SU-DHL-6 (cell line): Measurements from ENCODE around the gene PTPRN2.
"Not testable (repeated sequence)": the region's sequence is repeated elsewhere in the genome, so short reads cannot be mapped to it uniquely, and the experiment has no call there.

ENCODE experiments used
- H2AFZ ChIP-seq: fragments of 200-600 bp; sonication (generic); 2 replicates; pipeline ENCODE4 v1.6.1; 2014; ENCODE audit warnings: low read depth, mild to moderate bottlenecking, moderate library complexity, mixed read lengths, antibody characterized with exemption, low read length; ENCODE audit not compliant: severe bottlenecking
- H3F3A ChIP-seq: fragments of 200-600 bp; shearing (Covaris generic); 2 replicates; pipeline ENCODE4 v1.6.0; 2016; ENCODE audit warnings: antibody characterized with exemption, mild to moderate bottlenecking; ENCODE audit not compliant: insufficient read depth
- H3K27ac ChIP-seq: fragments of 200-600 bp; sonication (generic); 2 replicates; pipeline ENCODE4 v1.5.1; 2016; ENCODE audit warnings: low read depth, mild to moderate bottlenecking, low read length, moderate library complexity, mixed read lengths
- H3K27me3 ChIP-seq: fragments of 200-600 bp; sonication (generic), shearing (Covaris generic); 2 replicates; pipeline ENCODE4 v1.6.0; 2014; ENCODE audit warnings: mild to moderate bottlenecking, low read length
- H3K36me3 ChIP-seq: fragments of 200-600 bp; sonication (generic); 2 replicates; pipeline ENCODE4 v1.6.1; 2014; ENCODE audit warnings: mild to moderate bottlenecking, low read length, mixed read lengths
- H3K4me2 ChIP-seq: fragments of 300-600, 200-600 bp; shearing (Covaris generic), sonication (generic); 2 replicates; pipeline ENCODE4 v1.6.0; 2014; ENCODE audit warnings: low read length, low read depth, mild to moderate bottlenecking; ENCODE audit not compliant: poor library complexity, severe bottlenecking
- H3K4me3 ChIP-seq: fragments of 200-600 bp; sonication (generic); 2 replicates; pipeline ENCODE4 v1.5.1; 2014; ENCODE audit warnings: antibody characterized with exemption, low read length, mild to moderate bottlenecking, mixed read lengths; ENCODE audit not compliant: insufficient read depth, poor library complexity, severe bottlenecking
- H3K79me2 ChIP-seq: fragments of 200-600 bp; sonication (generic); 2 replicates; pipeline ENCODE4 v1.6.1; 2014; ENCODE audit warnings: mild to moderate bottlenecking, low read length, moderate library complexity; ENCODE audit not compliant: insufficient read depth
- H3K9ac ChIP-seq: fragments of 200-600 bp; sonication (generic); 2 replicates; pipeline ENCODE4 v1.7.0; 2014; ENCODE audit warnings: mild to moderate bottlenecking, low read length
- H3K9me2 ChIP-seq: fragments of 200-600 bp; sonication (generic); replicated peaks from 2 replicates; pipeline ENCODE4 v1.6.1; 2014; ENCODE audit warnings: low read length; ENCODE audit not compliant: insufficient read depth
- H3K9me3 ChIP-seq: fragments of 200-600 bp; sonication (generic); 2 replicates; pipeline ENCODE4 v1.6.1; 2014; ENCODE audit warnings: low read length, mixed read lengths; ENCODE audit not compliant: insufficient read depth
- H4K20me1 ChIP-seq: fragments of 200-600 bp; sonication (generic); 2 replicates; pipeline ENCODE4 v1.6.1; 2014; ENCODE audit warnings: low read depth, mild to moderate bottlenecking, antibody characterized with exemption, low read length, moderate library complexity, mixed read lengths
- EZH2phosphoT487 ChIP-seq: fragments of 200-600 bp; sonication (generic), shearing (Covaris generic); conservative IDR thresholded peaks from 2 replicates; pipeline ENCODE4 v1.6.1; 2018; ENCODE audit warnings: mild to moderate bottlenecking, antibody characterized with exemption, low read length, moderate library complexity, mixed read lengths
- TF ChIP-seq, protein P1 (sequence below): fragments of 200-600 bp; sonication (generic); IDR thresholded peaks from one replicate; pipeline ENCODE4 v1.5.1; 2017; ENCODE audit warnings: antibody characterized with exemption, mild to moderate bottlenecking, low read length, moderate library complexity; ENCODE audit not compliant: insufficient read depth, poor library complexity, severe bottlenecking

PTPRN2 gene

DNA sequence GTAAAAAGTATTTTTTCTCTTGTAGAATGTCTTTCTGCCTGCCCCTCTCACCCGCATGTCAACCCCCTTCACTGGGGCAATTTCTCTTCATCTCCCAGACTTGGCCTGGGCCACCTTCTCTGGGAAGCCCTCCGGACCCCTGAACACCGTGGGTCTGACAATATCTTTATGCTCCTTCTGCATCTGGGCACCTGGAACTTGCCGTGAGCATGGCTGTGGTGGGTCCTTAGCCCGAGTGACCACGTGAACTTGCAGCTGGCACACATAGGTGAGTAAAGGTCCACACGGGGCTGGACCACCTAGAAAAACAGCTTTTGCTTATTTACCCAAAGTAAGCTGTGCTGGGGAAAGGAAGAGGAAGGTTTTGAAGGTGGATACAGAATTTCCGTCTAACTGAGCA is 650.6 kb downstream of the PTPRN2 start:
- Histone ChIP-seq H3K27ac (no peak overlapping the region), H3K9ac (no peak overlapping the region), H3K36me3 (no peaks in the 10 kb centered on the region), H3K9me2 (no peaks in the 10 kb centered on the region), H3K27me3 (no peaks in the 10 kb centered on the region), H3K4me2 (no peak overlapping the region), H3F3A (no peaks in the 10 kb centered on the region), H3K79me2 (no peaks in the 10 kb centered on the region), H2AFZ (no peak overlapping the region), H3K9me3 (no peaks in the 10 kb centered on the region), H4K20me1 (no peaks in the 10 kb centered on the region), H3K4me3 (no peak overlapping the region)
- TF ChIP-seq, protein P1, sequence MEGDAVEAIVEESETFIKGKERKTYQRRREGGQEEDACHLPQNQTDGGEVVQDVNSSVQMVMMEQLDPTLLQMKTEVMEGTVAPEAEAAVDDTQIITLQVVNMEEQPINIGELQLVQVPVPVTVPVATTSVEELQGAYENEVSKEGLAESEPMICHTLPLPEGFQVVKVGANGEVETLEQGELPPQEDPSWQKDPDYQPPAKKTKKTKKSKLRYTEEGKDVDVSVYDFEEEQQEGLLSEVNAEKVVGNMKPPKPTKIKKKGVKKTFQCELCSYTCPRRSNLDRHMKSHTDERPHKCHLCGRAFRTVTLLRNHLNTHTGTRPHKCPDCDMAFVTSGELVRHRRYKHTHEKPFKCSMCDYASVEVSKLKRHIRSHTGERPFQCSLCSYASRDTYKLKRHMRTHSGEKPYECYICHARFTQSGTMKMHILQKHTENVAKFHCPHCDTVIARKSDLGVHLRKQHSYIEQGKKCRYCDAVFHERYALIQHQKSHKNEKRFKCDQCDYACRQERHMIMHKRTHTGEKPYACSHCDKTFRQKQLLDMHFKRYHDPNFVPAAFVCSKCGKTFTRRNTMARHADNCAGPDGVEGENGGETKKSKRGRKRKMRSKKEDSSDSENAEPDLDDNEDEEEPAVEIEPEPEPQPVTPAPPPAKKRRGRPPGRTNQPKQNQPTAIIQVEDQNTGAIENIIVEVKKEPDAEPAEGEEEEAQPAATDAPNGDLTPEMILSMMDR, result no peak
- TF ChIP-seq EZH2phosphoT487, result no peak

DNA sequence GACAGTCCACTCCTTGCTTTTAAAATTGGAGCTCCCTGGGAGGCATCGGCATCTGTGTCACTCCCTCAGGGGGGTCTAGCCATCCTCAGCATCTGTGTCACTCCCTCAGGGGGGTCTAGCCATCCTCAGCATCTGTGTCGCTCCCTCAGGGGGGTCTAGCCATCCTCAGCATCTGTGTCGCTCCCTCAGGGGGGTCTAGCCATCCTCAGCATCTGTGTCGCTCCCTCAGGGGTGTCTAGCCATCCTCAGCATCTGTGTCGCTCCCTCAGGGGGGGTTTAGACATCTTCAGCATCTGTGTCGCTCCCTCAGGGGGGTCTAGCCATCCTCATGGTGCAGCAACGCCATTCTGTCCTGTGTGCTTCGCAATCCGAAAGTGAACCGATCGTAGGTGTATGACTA is 651.9 kb downstream of the PTPRN2 start:
- H3K27ac ChIP-seq, H3K9me3 ChIP-seq, H3K4me2 ChIP-seq: not testable (repeated sequence)

GRCh38 chr7:157933219-157934155 is 654.1 kb downstream of the PTPRN2 start:
- H3K79me2 ChIP-seq, H3K9ac ChIP-seq, H2AFZ ChIP-seq, H3K27ac ChIP-seq, H3K27me3 ChIP-seq, H3K9me3 ChIP-seq, H3K36me3 ChIP-seq, H4K20me1 ChIP-seq, H3K4me3 ChIP-seq, H3K9me2 ChIP-seq, H3K4me2 ChIP-seq, H3F3A ChIP-seq: not testable (repeated sequence)

More for the DNA sequence above, 651.9 kb downstream of the PTPRN2 start:
- not testable (repeated sequence) for H3K9ac ChIP-seq, H3K36me3 ChIP-seq, H2AFZ ChIP-seq, H3F3A ChIP-seq, H3K4me3 ChIP-seq, H4K20me1 ChIP-seq, H3K27me3 ChIP-seq, H3K79me2 ChIP-seq, H3K9me2 ChIP-seq

DNA sequence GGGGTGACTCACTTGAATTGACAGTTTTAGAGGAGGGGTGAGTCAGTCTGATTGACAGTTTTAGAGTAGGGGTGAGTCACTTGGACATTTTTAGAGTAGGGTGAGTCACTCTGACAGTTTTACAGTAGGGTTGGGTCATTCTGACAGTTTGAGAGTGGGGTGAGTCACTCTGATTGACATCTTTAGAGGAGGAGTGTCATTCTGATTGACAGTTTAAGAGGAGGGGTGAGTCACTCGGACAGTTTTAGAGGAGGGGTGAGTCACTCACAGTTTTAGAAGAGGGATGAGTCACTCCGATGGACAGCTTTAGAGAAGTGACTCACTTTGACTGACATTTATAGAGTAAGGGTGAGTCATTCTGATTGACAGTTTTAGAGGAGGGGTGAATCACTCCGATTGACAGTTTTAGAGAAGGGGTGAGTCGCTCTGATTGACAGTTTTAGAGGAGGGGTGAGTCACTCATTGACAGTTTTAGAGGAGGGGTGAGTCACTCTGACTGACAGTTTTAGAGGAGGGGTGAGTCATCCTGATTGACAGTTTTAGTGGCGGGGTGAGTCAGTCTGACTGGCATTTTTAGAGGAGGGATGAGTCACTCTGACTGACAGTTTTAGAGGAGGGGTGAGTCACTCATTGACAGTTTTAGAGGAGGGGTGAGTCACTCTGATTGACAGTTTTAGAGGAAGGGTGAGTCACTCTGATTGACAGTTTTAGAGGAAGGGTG is 655.0 kb downstream of the PTPRN2 start:
- no peak overlapping the region for H2AFZ ChIP-seq
- H3K27ac ChIP-seq, result no peak overlapping the region
- no peaks in the 10 kb centered on the region for H3K79me2 ChIP-seq
- no peaks in the 10 kb centered on the region for H3K9me2 ChIP-seq
- no peaks in the 10 kb centered on the region for H4K20me1 ChIP-seq
- TF ChIP-seq, protein P1, result no peak
- TF ChIP-seq EZH2phosphoT487, result no peak
- H3K9me3 ChIP-seq, result no peaks in the 10 kb centered on the region
- no peak overlapping the region for H3K4me3 ChIP-seq
- no peaks in the 10 kb centered on the region for H3F3A ChIP-seq
- no peaks in the 10 kb centered on the region for H3K27me3 ChIP-seq
- H3K9ac ChIP-seq, result no peak overlapping the region
- no peaks in the 10 kb centered on the region for H3K36me3 ChIP-seq
- no peak overlapping the region for H3K4me2 ChIP-seq
